Measurements from ENCODE around the gene REX1BD. TPM values are rescaled to one million over a fixed set of nuclear protein-coding genes. Genes with fewer than 3 reads are reported as not detected.

REX1BD gene
- total and polyA plus RNA-seq, 4 donors: 25.9 to 71.9 (median 51.4) TPM

GRCh38 chr19:18557411-18558201, 31.0 kb upstream of the REX1BD start, which contains the start of gene KXD1:
KXD1 (plus strand) TSS chr19:18557870; CDS start chr19:18562057, 4,187 bp downstream.
- H3K27ac ChIP-seq (ENCODE audit: low read depth in 1 of 2, low read length in 2 of 2): peak within 1 kb of the TSS; percentile 82 to 98
- H3K9me3 ChIP-seq (ENCODE audit: control insufficient read depth in 4 of 4, low read length in 3 of 4): no peaks in the 10 kb centered on the region
- peaks cover 0 to under 1% (median 0%) of the 10 kb centered on the region in 4 donors for H3K36me3 ChIP-seq (ENCODE audit: control insufficient read depth in 4 of 4, insufficient read depth in 3 of 4, low read depth in 1 of 4, low read length in 3 of 4)
- H3K27me3 ChIP-seq (ENCODE audit: control insufficient read depth in 4 of 4, insufficient read depth in 4 of 4, low read length in 3 of 4): no peaks in the 10 kb centered on the region
- peak within 1 kb of the TSS; percentile 55 to 99 for H3K9ac ChIP-seq (ENCODE audit: low read depth in 1 of 2, low read length in 2 of 2)
- H3K4me3 ChIP-seq (ENCODE audit: low read depth in 1 of 3, low read length in 3 of 3): peak within 1 kb of the TSS; percentile 56 to 90 (median 84)
- 2% methylated on average over 58 of the region's 58 CpGs for WGBS
- TF ChIP-seq SP1 (IDR thresholded peaks at IDR 0.05) (peak; percentile 62), NR2F2 (IDR thresholded peaks at IDR 0.05) (no peak), ZBTB33 (IDR thresholded peaks at IDR 0.05) (no peak), GABPA (IDR thresholded peaks at IDR 0.05 in 1 of 2, conservative IDR thresholded peaks at IDR 0.05 in 1 of 2) (peak in 1 of 2 donors; percentile 87), RXRA (IDR thresholded peaks at IDR 0.05) (peak in 1 of 2 donors; percentile 21), TAF1 (conservative IDR thresholded peaks at IDR 0.05) (no peak), RAD21 (IDR thresholded peaks at IDR 0.05) (peak; percentile 36 to 49), REST (IDR thresholded peaks at IDR 0.05) (peak; percentile 60), MAX (IDR thresholded peaks at IDR 0.05) (peak; percentile 39), YY1 (IDR thresholded peaks at IDR 0.05) (peak; percentile 70), EGR1 (IDR thresholded peaks at IDR 0.05; ENCODE audit: low read depth in 2 of 2) (no peak), JUND (IDR thresholded peaks at IDR 0.05) (peak in 1 of 2 donors; percentile 28), HNF4A (conservative IDR thresholded peaks at IDR 0.05) (no peak)
- TF ChIP-seq, protein P1, sequence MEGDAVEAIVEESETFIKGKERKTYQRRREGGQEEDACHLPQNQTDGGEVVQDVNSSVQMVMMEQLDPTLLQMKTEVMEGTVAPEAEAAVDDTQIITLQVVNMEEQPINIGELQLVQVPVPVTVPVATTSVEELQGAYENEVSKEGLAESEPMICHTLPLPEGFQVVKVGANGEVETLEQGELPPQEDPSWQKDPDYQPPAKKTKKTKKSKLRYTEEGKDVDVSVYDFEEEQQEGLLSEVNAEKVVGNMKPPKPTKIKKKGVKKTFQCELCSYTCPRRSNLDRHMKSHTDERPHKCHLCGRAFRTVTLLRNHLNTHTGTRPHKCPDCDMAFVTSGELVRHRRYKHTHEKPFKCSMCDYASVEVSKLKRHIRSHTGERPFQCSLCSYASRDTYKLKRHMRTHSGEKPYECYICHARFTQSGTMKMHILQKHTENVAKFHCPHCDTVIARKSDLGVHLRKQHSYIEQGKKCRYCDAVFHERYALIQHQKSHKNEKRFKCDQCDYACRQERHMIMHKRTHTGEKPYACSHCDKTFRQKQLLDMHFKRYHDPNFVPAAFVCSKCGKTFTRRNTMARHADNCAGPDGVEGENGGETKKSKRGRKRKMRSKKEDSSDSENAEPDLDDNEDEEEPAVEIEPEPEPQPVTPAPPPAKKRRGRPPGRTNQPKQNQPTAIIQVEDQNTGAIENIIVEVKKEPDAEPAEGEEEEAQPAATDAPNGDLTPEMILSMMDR (IDR thresholded peaks at IDR 0.05; ENCODE audit: low read depth, low read length, missing input control): no peak
- TF ChIP-seq, protein P2, sequence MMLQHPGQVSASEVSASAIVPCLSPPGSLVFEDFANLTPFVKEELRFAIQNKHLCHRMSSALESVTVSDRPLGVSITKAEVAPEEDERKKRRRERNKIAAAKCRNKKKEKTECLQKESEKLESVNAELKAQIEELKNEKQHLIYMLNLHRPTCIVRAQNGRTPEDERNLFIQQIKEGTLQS (IDR thresholded peaks at IDR 0.05): no peak
- peak; percentile 94 for DNase-seq (ENCODE audit: low spot score)
- peaks cover 2 to 13% (median 7%) of the 10 kb centered on the region in 4 donors for H3K4me1 ChIP-seq (ENCODE audit: control insufficient read depth in 4 of 4, insufficient read depth in 4 of 4, low read length in 3 of 4)

Data from liver (tissue), 9 donors.